Breast epithelium (tissue), 3 donors: ENCODE measurements around the gene TTLL3.

ENCODE experiments used
- POLR2A ChIP-seq: fragments of 450-650 bp; IDR thresholded peaks from one replicate; pipeline ENCODE4 v1.6.1; 2016; ENCODE audit warnings: antibody characterized with exemption, mild to moderate bottlenecking, moderate library complexity
- POLR2AphosphoS5 ChIP-seq, 3 donors: sonication (generic); formaldehyde crosslinking; IDR thresholded peaks; one replicate each; pipeline ENCODE4 v1.6.1; 2017; ENCODE audit warnings: antibody characterized with exemption in 3 of 3
- TF ChIP-seq, protein P1 (sequence below), 3 donors: fragments of 450-650 bp; IDR thresholded peaks; one replicate each; pipeline ENCODE4 v1.5.1; 2016 to 2017; ENCODE audit warnings: antibody characterized with exemption in 3 of 3, mild to moderate bottlenecking in 3 of 3, moderate library complexity in 3 of 3

DNA sequence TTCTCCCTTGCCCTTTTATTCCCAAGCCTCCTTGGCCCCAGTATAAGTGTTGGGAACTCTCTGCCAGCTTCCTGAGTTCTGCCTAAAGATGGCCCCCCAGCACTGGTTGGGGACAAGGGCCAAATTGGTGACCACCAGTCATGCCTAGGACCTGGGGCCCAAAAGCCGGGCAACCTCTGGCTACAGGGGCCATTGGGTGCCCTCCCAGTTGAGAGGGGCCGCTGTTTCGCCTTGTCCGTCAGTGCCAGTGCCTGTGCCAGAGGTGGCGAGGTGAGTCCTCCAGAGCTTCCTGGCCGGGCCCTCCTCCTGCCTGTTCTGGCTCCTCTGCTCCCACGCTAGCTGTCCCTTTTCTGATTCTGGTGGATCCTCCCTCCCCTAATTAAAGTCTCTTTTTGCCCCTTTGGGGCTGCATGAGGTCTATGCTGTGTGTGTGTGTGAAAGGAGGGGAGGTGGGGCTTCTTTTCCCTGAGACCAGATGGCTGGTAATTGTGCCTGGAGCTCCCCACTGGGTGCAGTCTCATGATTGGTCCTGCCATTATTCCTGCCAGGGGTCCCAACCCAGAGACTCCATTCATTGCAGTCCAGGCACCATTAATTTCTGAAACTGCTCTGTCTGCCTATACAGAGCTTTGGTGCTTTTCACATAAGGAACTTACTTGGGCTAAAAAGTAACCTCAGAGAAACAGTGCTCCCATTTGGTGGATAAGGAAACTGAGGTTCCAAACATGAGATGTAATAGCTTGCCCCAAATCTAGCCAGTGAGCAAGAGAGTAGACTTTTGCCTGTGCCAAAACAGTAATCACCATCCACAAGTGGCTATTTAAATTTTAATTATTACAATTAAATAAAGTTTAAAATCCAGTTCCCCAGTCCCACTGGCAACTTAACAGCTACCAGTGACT is 3.1 kb upstream of the TTLL3 start:
- TF ChIP-seq, protein P1, sequence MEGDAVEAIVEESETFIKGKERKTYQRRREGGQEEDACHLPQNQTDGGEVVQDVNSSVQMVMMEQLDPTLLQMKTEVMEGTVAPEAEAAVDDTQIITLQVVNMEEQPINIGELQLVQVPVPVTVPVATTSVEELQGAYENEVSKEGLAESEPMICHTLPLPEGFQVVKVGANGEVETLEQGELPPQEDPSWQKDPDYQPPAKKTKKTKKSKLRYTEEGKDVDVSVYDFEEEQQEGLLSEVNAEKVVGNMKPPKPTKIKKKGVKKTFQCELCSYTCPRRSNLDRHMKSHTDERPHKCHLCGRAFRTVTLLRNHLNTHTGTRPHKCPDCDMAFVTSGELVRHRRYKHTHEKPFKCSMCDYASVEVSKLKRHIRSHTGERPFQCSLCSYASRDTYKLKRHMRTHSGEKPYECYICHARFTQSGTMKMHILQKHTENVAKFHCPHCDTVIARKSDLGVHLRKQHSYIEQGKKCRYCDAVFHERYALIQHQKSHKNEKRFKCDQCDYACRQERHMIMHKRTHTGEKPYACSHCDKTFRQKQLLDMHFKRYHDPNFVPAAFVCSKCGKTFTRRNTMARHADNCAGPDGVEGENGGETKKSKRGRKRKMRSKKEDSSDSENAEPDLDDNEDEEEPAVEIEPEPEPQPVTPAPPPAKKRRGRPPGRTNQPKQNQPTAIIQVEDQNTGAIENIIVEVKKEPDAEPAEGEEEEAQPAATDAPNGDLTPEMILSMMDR (IDR thresholded peaks at IDR 0.05): no peak
- no peak for TF ChIP-seq POLR2A
- TF ChIP-seq POLR2AphosphoS5 (IDR thresholded peaks at IDR 0.05): no peak
